SK-N-SH (cell line): ENCODE measurements around the gene AP1M1.

ENCODE experiments used
- CHD2 ChIP-seq: fragments of 150-350 bp; IDR thresholded peaks from 2 replicates; pipeline ENCODE4 v1.6.1; 2018; ENCODE audit warnings: low read length; ENCODE audit not compliant: partially characterized antibody
- CTCF ChIP-seq: fragments of 200-600 bp; sonication (generic); IDR thresholded peaks from 2 replicates; pipeline ENCODE4 v1.6.1; 2017; ENCODE audit warnings: antibody characterized with exemption, mild to moderate bottlenecking, moderate library complexity
- MAX ChIP-seq: IDR thresholded peaks from 2 replicates; pipeline ENCODE4 v1.4.0; 2012; ENCODE audit warnings: low read depth
- POLR2AphosphoS5 ChIP-seq: IDR thresholded peaks from 2 replicates; pipeline ENCODE4 v1.6.1; 2012; ENCODE audit warnings: low read depth, low read length
- RAD21 ChIP-seq: IDR thresholded peaks from 2 replicates; pipeline ENCODE4 v1.6.1; 2012; ENCODE audit warnings: mild to moderate bottlenecking, low read length
- RFX5 ChIP-seq: IDR thresholded peaks from 2 replicates; pipeline ENCODE4 v1.6.1; 2012; ENCODE audit warnings: mild to moderate bottlenecking, improper control_type of control experiment, low read length

- TF ChIP-seq RFX5 (no peak), RAD21 (no peak), CTCF (no peak), MAX (no peak), POLR2AphosphoS5 (no peak), CHD2 (no peak)
Measured at GRCh38 chr19:16266586-16266942, 68.9 kb downstream of the AP1M1 start.
